RWPE2 (cell line): ENCODE measurements around the gene GALNT10.

Experiments
- ATAC-seq: fragments of 200-7000 bp; cut with Tn5 transposase; 3 replicates; pipeline ENCODE4 v1.9.1; 2021; ENCODE audit warnings: low read depth
- DNase-seq: peaks from one replicate; pipeline ENCODE4 v3.0.0-alpha.2; 2020; ENCODE audit warnings: low spot score
- H3K27ac ChIP-seq: fragments of 450-650 bp; 2 replicates; pipeline ENCODE4 v1.5.1; 2017; ENCODE audit warnings: mild to moderate bottlenecking; ENCODE audit not compliant: poor library complexity, severe bottlenecking
- H3K27me3 ChIP-seq: fragments of 250-450 bp; sonication (Bioruptor Pico); 2 replicates; pipeline ENCODE4 v1.5.1; 2021; ENCODE audit warnings: mild to moderate bottlenecking, moderate library complexity; ENCODE audit not compliant: insufficient read depth, poor library complexity, severe bottlenecking
- H3K36me3 ChIP-seq: fragments of 250-450 bp; sonication (Bioruptor Pico); 2 replicates; pipeline ENCODE4 v1.5.1; 2020; ENCODE audit warnings: low read depth, mild to moderate bottlenecking, moderate library complexity
- H3K4me1 ChIP-seq: fragments of 250-450 bp; sonication (Bioruptor Pico); 2 replicates; pipeline ENCODE4 v1.5.1; 2021; ENCODE audit warnings: mild to moderate bottlenecking, moderate library complexity; ENCODE audit not compliant: insufficient read depth, poor library complexity, severe bottlenecking
- H3K4me3 ChIP-seq: fragments of 250-450 bp; sonication (Bioruptor Pico); 2 replicates; pipeline ENCODE4 v1.5.1; 2021; ENCODE audit warnings: mild to moderate bottlenecking, moderate library complexity; ENCODE audit not compliant: severe bottlenecking
- H3K9me3 ChIP-seq: fragments of 250-450 bp; sonication (Bioruptor Pico); 2 replicates; pipeline ENCODE4 v1.5.1; 2021; ENCODE audit warnings: mild to moderate bottlenecking, moderate library complexity; ENCODE audit not compliant: severe bottlenecking
- TF ChIP-seq, protein P1 (sequence below): fragments of 450-650 bp; IDR thresholded peaks from one replicate; pipeline ENCODE4 v1.5.1; 2017; ENCODE audit warnings: mild to moderate bottlenecking, moderate library complexity; ENCODE audit not compliant: poor library complexity, severe bottlenecking

GALNT10 gene

DNA sequence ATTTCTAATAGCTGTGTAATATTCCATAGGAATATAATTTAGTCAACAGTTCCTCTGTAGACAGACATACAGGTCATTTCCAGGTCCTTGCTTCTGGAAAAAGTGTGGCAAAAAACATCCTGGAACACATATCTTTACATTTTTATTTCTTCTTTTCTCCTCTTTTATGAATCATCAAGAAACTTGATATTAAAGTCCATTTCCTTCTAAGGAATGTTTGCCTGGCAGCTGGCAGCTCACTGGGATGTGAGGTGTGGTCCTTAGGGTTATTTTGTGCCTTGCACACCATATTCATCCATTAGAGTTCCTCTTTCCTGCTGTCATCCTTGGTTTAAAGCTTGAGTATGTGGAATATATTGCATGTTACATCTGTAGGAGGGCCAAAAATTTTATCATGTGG is 122.0 kb downstream of the GALNT10 start:
- H3K9me3 ChIP-seq: no peaks in the 10 kb centered on the region
- H3K4me3 ChIP-seq: no peak overlapping the region
- H3K4me1 ChIP-seq: peaks cover 33% of the 10 kb centered on the region
- H3K27ac ChIP-seq: peak overlapping the region; percentile 30
- no peaks in the 10 kb centered on the region for H3K36me3 ChIP-seq
- ATAC-seq (peak; percentile 60; the same call in 2 of the 3 replicates), DNase-seq (no peak)
- H3K27me3 ChIP-seq: no peaks in the 10 kb centered on the region
- TF ChIP-seq, protein P1, sequence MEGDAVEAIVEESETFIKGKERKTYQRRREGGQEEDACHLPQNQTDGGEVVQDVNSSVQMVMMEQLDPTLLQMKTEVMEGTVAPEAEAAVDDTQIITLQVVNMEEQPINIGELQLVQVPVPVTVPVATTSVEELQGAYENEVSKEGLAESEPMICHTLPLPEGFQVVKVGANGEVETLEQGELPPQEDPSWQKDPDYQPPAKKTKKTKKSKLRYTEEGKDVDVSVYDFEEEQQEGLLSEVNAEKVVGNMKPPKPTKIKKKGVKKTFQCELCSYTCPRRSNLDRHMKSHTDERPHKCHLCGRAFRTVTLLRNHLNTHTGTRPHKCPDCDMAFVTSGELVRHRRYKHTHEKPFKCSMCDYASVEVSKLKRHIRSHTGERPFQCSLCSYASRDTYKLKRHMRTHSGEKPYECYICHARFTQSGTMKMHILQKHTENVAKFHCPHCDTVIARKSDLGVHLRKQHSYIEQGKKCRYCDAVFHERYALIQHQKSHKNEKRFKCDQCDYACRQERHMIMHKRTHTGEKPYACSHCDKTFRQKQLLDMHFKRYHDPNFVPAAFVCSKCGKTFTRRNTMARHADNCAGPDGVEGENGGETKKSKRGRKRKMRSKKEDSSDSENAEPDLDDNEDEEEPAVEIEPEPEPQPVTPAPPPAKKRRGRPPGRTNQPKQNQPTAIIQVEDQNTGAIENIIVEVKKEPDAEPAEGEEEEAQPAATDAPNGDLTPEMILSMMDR: no peak

DNA sequence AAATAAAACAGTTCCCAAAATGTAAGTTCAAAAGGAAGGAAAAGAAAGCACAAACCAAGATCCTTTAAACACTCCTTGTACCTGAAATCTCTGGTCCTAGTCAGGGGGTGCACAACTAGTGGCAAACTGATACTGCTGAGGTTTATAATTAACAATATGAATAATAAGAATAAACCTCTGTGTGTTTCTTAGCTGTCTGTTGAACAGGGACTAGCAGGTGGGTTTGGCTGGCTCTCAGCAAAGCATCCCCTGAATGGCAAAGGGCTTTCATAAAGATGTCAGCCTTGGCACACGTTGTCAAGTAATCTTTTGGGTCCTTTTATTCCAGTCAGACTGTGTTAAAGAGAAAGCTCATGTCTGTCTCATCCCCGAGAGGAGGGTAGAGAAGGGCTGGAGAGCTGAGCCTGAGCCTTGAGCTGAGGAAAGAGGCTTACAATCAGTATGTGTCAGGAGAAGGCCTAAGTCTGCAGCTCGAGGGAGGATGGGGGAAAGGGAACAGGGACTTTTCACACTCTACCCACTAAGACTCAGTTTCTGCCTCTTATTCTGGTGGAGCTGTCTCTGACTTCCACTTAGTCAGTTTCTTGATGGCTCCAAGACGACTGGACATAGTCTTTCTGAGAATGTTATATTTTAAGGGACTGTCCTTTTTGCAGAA is 123.0 kb downstream of the GALNT10 start:
- ATAC-seq (no peak), DNase-seq (no peak)
- Histone ChIP-seq H3K27ac (peak overlapping the region; percentile 30), H3K9me3 (no peaks in the 10 kb centered on the region), H3K27me3 (no peaks in the 10 kb centered on the region), H3K4me3 (no peak overlapping the region), H3K36me3 (no peaks in the 10 kb centered on the region), H3K4me1 (peaks cover 29% of the 10 kb centered on the region)
- TF ChIP-seq, protein P1: no peak

DNA sequence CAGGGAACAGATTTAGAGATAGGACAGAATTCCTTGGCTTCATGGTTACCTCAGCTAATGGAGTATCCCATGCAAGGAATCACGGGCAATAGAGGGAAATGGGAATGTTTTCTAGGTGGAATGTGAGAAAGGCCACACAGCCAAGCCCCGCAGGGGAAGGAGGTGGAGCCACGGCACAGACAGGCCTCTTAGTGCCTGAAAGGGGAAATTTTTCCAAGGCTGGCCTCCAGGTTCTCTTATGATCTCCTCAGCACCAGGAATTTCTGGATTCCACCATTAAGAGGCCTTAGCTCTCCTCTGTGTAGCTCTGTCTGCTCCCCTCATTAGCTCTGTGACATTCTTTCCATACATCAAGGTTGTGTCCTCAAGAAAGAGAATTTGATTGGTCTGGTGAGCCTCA is 124.7 kb downstream of the GALNT10 start:
- Histone ChIP-seq H3K9me3 (no peaks in the 10 kb centered on the region), H3K27me3 (no peaks in the 10 kb centered on the region), H3K27ac (no peak overlapping the region), H3K36me3 (no peaks in the 10 kb centered on the region), H3K4me3 (no peak overlapping the region), H3K4me1 (peaks cover 12% of the 10 kb centered on the region)
- ATAC-seq (no peak), DNase-seq (no peak)
- TF ChIP-seq, protein P1: no peak

DNA sequence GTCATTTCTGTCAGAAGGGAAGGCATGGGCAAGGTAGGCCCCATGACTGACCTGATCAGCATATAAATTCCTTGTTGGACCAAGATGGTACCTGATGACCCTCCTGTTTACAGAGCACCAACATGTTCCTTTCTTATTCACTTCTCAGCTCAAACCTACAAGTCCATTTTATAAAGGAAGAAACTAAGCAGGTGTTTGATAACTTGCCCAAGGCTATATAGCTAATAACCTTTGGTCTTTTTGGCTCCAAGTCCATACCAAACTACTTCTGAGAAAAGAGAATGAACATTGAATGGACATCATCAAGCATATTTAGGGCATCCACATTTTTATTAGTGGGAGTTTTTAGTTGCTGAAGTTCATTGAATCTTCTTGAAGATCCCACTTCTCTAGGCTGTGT is 125.2 kb downstream of the GALNT10 start:
- Histone ChIP-seq H3K4me1 (peaks cover 12% of the 10 kb centered on the region), H3K4me3 (no peak overlapping the region), H3K27me3 (no peaks in the 10 kb centered on the region), H3K27ac (no peak overlapping the region), H3K9me3 (no peaks in the 10 kb centered on the region), H3K36me3 (no peaks in the 10 kb centered on the region)
- DNase-seq (no peak), ATAC-seq (no peak)
- TF ChIP-seq, protein P1: no peak

DNA sequence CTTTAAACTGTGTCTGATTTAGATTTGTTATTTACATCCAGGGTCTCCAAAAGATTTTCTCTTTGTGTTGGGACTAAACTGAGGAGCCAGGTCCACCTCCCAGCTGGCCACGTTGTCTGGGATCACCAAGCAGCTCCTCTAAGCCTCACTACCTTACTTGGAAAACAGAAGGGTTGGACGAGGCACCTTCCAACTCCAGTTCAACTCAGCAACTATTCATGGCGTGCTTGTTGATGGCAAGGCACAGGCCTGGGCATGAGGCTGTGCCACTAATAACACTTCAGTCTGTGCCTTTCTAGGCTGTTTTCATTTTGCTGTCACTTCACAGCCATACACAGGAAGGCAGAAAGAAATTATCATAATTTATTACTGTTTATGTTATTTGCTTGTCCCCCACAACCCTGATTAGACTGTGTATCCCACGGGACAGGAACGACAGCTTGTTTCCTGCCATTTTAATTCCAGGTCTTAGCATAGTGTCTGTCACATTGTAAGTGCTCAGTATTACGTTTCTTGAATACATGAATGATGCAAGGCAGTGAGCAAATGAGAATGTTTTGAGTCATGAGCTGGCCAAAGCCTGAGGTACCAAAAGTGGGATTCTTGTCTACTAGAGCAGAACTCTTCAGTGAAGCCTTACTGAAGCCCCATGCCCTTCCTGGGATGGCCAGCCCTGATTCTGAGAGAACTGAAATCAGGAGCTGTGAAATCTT is 125.8 kb downstream of the GALNT10 start:
- TF ChIP-seq, protein P1: no peak
- no peak overlapping the region for H3K4me3 ChIP-seq
- no peak overlapping the region for H3K27ac ChIP-seq
- no peak for ATAC-seq
- no peaks in the 10 kb centered on the region for H3K9me3 ChIP-seq
- peaks cover 12% of the 10 kb centered on the region for H3K4me1 ChIP-seq
- DNase-seq: no peak
- no peaks in the 10 kb centered on the region for H3K27me3 ChIP-seq
- no peaks in the 10 kb centered on the region for H3K36me3 ChIP-seq
